Suprapubic skin (tissue), 4 donors: ENCODE data around the gene PHLDA1. TPM values are rescaled to one million over a fixed set of nuclear protein-coding genes. Genes with fewer than 3 reads are reported as not detected.

Experiments used
- DNase-seq, 2 donors: peaks; one replicate each; pipeline ENCODE4 v3.0.0-alpha.2; 2019; ENCODE audit warnings: low spot score in 2 of 2
- H3K27ac ChIP-seq: fragments of 200-600 bp; sonication (generic); one replicate; pipeline ENCODE4 v1.5.1; 2019
- H3K27me3 ChIP-seq: fragments of 200-600 bp; sonication (generic); one replicate; pipeline ENCODE4 v1.5.1; 2019
- H3K36me3 ChIP-seq: fragments of 200-600 bp; sonication (generic); one replicate; pipeline ENCODE4 v1.5.1; 2019
- H3K4me1 ChIP-seq: fragments of 200-600 bp; sonication (generic); one replicate; pipeline ENCODE4 v1.5.1; 2019
- H3K4me3 ChIP-seq: fragments of 200-600 bp; sonication (generic); one replicate; pipeline ENCODE4 v1.5.1; 2019; ENCODE audit warnings: mild to moderate bottlenecking
- H3K9me3 ChIP-seq: fragments of 200-600 bp; sonication (generic); one replicate; pipeline ENCODE4 v1.5.1; 2019
- CTCF ChIP-seq, 2 donors: fragments of 200-600 bp in 1 of 2; fragments of 450-650 bp in 1 of 2; sonication (generic) in 1 of 2; IDR thresholded peaks; one replicate each; pipeline ENCODE4 v1.5.1; 2016 to 2019; ENCODE audit warnings: antibody characterized with exemption in 2 of 2, mild to moderate bottlenecking in 1 of 2, moderate library complexity in 1 of 2
- EP300 ChIP-seq: sonication (generic); formaldehyde crosslinking; IDR thresholded peaks from one replicate; pipeline ENCODE4 v1.6.1; 2017; ENCODE audit warnings: antibody characterized with exemption
- POLR2A ChIP-seq, 2 donors: fragments of 450-650 bp; IDR thresholded peaks; one replicate each; pipeline ENCODE4 v1.6.1; 2017; ENCODE audit warnings: antibody characterized with exemption in 2 of 2, mild to moderate bottlenecking in 2 of 2, moderate library complexity in 2 of 2
- POLR2AphosphoS5 ChIP-seq, 3 donors: sonication (generic); formaldehyde crosslinking; IDR thresholded peaks; one replicate each; pipeline ENCODE4 v1.6.1; 2017; ENCODE audit warnings: antibody characterized with exemption in 3 of 3
- WGBS: methylation state at CpG from one replicate; pipeline ENCODE4 v1.1.5; 2018; 5-methylcytosine and 5-hydroxymethylcytosine counted together
- total RNA-seq, 4 donors: library from RNA; depleted of rRNA; stranded (reverse); fragments of >200 nt; gene quantifications; one replicate each; pipeline ENCODE4 v1.1.0, GENCODE V29; 2016

The PHLDA1 gene
- total RNA-seq, 4 donors from 2014 or later: 16.4 to 31.2 (median 23.3) TPM

GRCh38 chr12:76033081-76034011, 1.8 kb upstream of the PHLDA1 start:
- H3K27ac ChIP-seq: peak overlapping the region; percentile 94
- WGBS: 77% methylated on average over 5 of the region's 5 CpGs

GRCh38 chr12:76032043-76032981, 736 bp upstream of the PHLDA1 start:
- Histone ChIP-seq H3K36me3 (no peaks in the 10 kb centered on the region), H3K9me3 (no peaks in the 10 kb centered on the region), H3K27me3 (no peaks in the 10 kb centered on the region), H3K4me1 (peaks cover 31% of the 10 kb centered on the region), H3K4me3 (peak overlapping the region; percentile 79), H3K27ac (peak overlapping the region; percentile 94)
- DNase-seq: peak in 1 of 2 donors; percentile 83
- TF ChIP-seq POLR2AphosphoS5 (IDR thresholded peaks at IDR 0.05) (no peak), CTCF (IDR thresholded peaks at IDR 0.05) (no peak), EP300 (no peak), POLR2A (IDR thresholded peaks at IDR 0.05) (no peak)
- 3% methylated on average over 46 of the region's 58 CpGs for whole genome bisulfite sequencing

More at GRCh38 chr12:76033081-76034011, 1.8 kb upstream of the PHLDA1 start:
- TF ChIP-seq POLR2A (IDR thresholded peaks at IDR 0.05) (no peak), POLR2AphosphoS5 (IDR thresholded peaks at IDR 0.05) (no peak), EP300 (no peak), CTCF (IDR thresholded peaks at IDR 0.05) (no peak)
- H3K9me3 ChIP-seq: no peaks in the 10 kb centered on the region
- peaks cover 33% of the 10 kb centered on the region for H3K4me1 ChIP-seq
- no peaks in the 10 kb centered on the region for H3K27me3 ChIP-seq
- peak overlapping the region; percentile 79 for H3K4me3 ChIP-seq
- no peaks in the 10 kb centered on the region for H3K36me3 ChIP-seq
- no peak for DNase-seq

GRCh38 chr12:76031081-76031413, 529 bp downstream of the PHLDA1 start:
- TF ChIP-seq EP300: no peak
- Histone ChIP-seq H3K4me3 (peak overlapping the region; percentile 79), H3K4me1 (peaks cover 25% of the 10 kb centered on the region), H3K9me3 (no peaks in the 10 kb centered on the region), H3K27me3 (no peaks in the 10 kb centered on the region), H3K36me3 (no peaks in the 10 kb centered on the region), H3K27ac (peak overlapping the region; percentile 94)
- DNase-seq: peak in 1 of 2 donors; percentile 68
- WGBS: 2% methylated on average over 8 of the region's 26 CpGs

GRCh38 chr12:76030341-76031080, 1.1 kb downstream of the PHLDA1 start:
- DNase-seq: peak; percentile 77 to 83
- no peaks in the 10 kb centered on the region for H3K9me3 ChIP-seq
- H3K4me1 ChIP-seq: peaks cover 25% of the 10 kb centered on the region
- no peaks in the 10 kb centered on the region for H3K36me3 ChIP-seq
- no peak for TF ChIP-seq CTCF (IDR thresholded peaks at IDR 0.05)
- no peak for TF ChIP-seq POLR2AphosphoS5 (IDR thresholded peaks at IDR 0.05)
- no peak for TF ChIP-seq EP300
- TF ChIP-seq POLR2A (IDR thresholded peaks at IDR 0.05): no peak
- H3K27ac ChIP-seq: peak overlapping the region; percentile 94
- H3K27me3 ChIP-seq: no peaks in the 10 kb centered on the region
- WGBS: under 1% methylated on average over 36 of the region's 40 CpGs
- H3K4me3 ChIP-seq: peak overlapping the region; percentile 79

GRCh38 chr12:76029982-76030340, 1.6 kb downstream of the PHLDA1 start:
- WGBS: 18% methylated on average over 17 of the region's 22 CpGs
- peaks cover 25% of the 10 kb centered on the region for H3K4me1 ChIP-seq
- H3K27ac ChIP-seq: peak overlapping the region; percentile 94
- H3K9me3 ChIP-seq: no peaks in the 10 kb centered on the region
- no peaks in the 10 kb centered on the region for H3K27me3 ChIP-seq
- no peak for DNase-seq
- no peaks in the 10 kb centered on the region for H3K36me3 ChIP-seq
- peak overlapping the region; percentile 79 for H3K4me3 ChIP-seq
- TF ChIP-seq POLR2AphosphoS5 (IDR thresholded peaks at IDR 0.05) (no peak), POLR2A (IDR thresholded peaks at IDR 0.05) (no peak), CTCF (IDR thresholded peaks at IDR 0.05) (no peak), EP300 (no peak)
